Right renal pelvis (tissue), 4 donors: ENCODE data around the gene ATP13A1. TPM values are rescaled to one million over a fixed set of nuclear protein-coding genes. Genes with fewer than 3 reads are reported as not detected.
"Not testable (repeated sequence)": the region's sequence is repeated elsewhere in the genome, so short reads cannot be mapped to it uniquely, and the experiment has no call there.

Experiments used
- DNase-seq, 4 donors: peaks; one replicate each; pipeline ENCODE4 v3.0.0-alpha.2; 2013; ENCODE audit warnings: low read depth in 4 of 4, low spot score in 3 of 4, missing footprints in 1 of 4
- polyA plus RNA-seq, 4 donors: library from polyadenylated mRNA; unstranded; fragments of 120-200 nt; gene quantifications; one replicate each; pipeline ENCODE4 v1.2.1, GENCODE V29; 2013; ENCODE audit not compliant: insufficient read length in 4 of 4

ATP13A1 gene
- polyA plus RNA-seq, 4 donors = 41.0 to 59.1 (median 53.0) TPM

DNA sequence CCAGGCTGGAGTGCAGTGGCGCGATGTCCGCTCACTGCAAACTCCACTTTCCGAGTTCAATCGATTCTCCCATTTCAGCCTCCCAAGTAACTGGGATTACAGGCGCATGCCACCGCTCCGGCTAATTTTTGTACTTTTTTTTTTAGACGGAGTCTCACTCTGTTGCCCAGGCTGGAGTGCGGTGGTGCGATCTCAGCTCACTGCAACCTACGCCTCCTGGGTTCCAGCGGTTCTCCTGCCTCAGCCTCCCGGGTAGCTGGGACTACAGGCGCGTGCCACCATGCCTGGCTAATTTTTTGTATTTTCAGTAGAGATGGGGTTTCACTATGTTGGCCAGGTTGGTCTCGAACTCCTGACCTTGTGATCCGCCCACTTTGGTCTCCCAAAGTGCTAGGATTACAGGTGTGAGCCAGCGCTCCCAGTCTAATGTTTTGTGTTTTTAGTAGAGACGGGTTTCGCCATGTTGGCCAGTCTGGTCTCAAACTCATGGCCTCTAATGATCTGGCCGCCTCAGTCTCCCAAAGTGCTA lies 2.0 kb upstream of the ATP13A1 start:
- DNase-seq = not testable (repeated sequence)

DNA sequence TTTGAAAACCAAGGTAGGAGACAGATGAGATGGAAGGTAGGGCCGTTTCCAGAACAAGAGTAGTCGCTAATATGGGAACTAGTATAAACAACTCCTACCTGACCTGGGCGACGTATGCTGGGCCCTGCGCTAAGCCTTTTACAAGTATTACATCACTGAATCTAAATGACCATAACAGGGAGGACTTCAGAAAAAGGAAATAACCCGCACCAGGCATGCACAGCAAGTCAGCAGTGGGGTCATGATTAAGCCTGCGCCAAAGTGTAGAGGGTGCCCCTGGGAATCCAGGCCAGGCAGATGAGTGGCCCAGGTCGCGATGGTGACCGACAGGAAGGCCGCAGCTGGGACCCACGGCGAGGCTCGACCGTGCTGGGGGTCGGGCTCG lies 613 bp downstream of the ATP13A1 start:
- DNase-seq = no peak

DNA sequence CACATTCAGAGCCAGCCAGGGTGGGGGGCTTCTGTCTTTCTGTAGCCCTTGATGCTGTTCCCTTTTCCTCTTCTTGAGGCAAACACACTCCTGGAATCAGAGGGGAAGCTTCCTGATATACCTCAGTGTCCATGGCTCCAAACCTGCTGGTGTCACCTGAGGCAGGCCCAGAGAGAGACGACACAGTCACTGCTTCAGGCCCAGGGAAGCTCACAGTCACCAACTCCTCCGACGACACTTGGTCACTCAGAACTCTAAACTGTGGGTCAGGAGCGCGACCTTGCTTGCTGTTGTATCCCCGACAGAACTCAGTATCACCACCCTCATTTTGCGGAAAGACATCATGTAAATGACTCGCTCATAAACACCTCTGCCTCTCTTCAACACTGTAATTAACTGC lies 1.1 kb downstream of the ATP13A1 start:
- no peak for DNase-seq

GRCh38 chr19:19661675-19662251 lies 1.7 kb downstream of the ATP13A1 start:
- DNase-seq = no peak

DNA sequence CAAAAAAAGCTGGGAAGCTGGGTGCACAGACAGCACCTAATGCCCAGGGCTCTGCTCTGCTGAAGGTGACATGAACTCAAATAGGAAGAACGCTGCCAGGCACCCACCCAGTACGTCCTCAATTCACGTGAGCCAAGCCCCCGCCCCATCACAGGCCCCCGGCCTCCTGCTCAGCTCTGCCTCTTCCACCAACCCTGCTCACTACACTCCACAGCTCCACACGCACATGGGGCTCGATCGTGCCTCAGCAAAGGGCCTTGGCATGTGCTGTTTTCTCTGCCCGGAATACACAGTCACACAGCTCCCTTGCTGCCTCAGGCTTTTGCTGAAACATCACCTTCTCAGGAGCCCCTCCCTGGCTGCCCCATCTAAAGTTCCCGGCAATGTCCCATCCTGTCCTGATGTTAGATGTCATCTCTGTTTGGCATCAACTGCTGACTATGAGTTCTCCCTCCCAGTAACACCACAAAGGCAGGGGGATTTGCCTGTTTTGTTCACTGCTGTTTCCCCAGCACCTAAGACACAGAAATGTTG lies 2.3 kb downstream of the ATP13A1 start:
- DNase-seq = no peak

- DNase-seq = no peak
Measured at GRCh38 chr19:19659646-19660245, 3.7 kb downstream of the ATP13A1 start.

DNA sequence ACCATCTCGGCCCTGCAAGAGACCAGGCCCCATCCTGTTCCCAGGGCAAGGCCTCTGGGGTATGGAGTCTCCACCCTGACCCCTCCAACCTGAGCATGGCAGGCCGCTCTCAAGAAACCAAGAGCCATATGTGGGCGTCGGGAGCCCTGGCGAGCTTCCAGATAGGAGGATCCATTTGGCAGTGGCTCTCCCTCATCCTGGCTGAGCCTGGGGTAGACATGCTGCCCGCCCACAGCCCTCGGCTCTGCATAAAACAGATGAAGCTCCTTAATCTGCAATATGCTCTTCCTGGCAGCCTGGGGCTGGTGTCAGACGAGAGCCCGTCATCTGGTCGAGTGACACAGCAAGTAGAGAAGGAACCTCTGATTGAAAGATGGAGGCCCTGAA lies 6.1 kb downstream of the ATP13A1 start:
- no peak for DNase-seq

- no peak for DNase-seq
Measured at GRCh38 chr19:19656451-19657396, 6.8 kb downstream of the ATP13A1 start.

DNA sequence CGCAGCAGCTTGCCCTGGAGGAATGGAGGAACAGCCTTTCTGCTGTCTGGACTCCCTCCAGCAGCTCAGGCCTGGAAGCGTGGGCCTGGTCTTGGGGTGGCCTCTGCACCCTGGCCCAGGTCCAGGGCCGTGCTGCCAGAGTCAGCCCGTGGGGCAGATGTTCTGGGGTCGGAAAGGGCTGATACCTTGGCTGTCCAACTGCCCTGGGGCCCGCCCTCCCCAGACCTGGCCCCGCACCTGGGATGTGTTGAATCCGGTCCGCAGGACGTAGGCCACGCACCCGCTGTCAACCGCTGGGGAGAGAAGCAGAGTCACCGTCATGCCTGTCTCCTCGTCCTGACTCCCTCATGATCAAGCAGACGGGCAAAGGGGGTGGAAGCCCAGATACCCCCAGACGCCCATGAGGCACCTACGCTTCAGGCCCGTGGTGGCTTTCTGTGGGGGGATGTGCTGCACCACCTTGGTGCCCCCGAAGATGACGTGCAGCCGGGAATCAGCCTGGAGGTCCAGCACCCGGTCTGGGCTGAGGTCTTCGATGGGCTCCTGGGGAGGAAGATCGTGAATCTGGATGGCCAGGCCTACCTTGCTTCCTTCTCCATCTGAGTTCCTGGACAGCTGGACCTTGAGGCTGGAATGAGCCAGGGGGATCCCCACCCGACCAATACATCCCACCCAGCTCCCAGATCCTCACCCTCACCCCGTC lies 7.7 kb downstream of the ATP13A1 start:
- DNase-seq = no peak

GRCh38 chr19:19655051-19655594 lies 8.4 kb downstream of the ATP13A1 start:
- no peak for DNase-seq

DNA sequence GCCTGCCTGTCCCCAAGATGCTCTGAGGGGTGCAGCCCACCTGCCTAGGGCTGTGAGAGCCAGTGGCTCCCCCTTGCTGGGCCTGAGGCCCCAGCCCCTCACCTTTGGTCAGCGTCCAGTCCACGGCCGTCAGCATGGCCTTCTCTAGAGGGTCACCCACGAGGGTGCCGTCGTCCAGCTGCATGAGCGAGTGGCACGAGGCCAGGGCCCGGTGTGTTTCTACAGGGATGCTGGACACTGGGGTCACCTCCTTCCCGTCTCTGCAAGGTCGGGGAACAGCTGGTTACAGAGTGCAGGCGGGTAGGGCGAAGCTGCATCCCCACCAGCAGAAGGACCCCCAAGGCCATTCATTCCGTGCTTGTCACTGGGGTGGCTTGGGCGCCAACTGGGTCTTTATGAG lies 9.0 kb downstream of the ATP13A1 start:
- DNase-seq = no peak

GRCh38 chr19:19653597-19654147 lies 9.8 kb downstream of the ATP13A1 start:
- no peak for DNase-seq

DNA sequence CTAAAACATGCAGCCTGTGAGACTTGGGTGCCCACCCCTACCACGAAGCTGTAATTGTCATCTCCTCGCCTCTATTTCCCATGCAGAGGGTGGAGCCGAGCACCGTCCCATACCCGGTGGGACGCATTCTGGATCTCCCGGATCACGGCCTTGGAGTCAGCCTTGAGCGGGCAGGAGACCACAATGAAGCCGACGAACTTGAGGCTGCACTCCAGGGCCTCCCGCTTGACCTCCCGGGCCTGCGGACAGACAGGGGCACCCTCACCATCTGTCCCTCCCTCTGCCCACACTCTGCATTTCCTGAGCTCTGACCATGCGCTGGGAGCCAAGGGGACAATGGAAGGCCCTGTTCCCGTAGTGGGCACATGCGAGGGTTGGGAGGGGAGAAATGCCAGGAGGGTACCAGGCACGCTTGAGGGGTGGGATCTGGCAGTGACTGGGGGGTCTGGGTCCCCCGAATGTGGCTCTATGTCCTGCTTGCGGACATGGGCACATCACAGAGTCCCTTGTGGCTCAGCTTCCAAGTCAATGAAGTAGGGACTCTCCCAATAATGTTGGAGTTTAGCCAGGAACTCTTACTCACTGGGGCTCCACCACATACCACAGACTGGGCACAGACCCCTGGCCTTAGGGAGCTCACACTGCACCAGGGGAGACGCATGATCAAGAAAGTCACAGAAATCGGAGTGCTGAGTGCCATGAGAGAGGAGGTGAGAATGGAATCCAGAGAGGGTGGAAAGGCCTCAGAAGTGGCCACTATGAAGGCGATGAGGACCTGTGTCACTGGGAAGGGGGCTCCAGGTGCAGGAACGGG lies 10.8 kb downstream of the ATP13A1 start:
- no peak for DNase-seq

DNA sequence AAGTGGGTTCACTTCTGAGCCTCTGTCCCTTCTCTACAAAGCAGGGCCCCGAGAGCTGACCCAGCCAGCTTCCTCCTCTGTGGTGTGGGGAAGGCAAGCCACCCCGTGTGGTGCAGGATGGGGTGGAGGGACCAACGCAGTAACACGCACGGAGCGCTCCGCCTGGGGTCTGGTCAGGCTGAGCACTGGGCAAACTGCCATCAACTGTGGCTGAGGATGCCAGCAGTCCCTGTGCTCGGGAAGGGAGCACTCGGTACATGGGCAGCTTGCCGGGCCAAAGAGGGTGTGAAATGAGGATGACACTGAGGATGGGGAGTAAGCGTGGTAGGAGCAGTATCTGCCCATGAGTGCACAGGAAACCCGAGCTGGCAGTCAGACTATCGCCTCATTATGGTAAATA lies 12.4 kb downstream of the ATP13A1 start:
- DNase-seq = no peak

DNA sequence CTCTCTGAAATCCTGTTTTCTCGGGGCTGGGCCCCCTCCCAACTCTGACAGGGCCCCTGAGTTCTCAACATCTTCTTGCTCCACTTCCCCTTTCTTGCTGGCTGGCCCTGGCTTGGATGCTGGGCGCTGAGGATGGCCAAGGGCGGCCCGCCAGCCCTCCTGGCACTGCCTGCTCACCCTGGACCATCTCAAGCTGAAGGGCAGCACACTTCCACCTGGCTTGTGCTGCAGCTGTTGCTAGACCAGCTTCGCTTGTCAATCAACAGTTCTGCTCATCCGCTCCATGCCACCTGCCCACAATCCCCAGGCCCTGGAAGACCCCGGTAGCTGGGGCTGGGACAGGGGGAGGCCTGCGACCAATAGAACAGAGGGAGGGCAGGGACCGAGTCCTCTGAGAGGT lies 13.1 kb downstream of the ATP13A1 start:
- DNase-seq = no peak

GRCh38 chr19:19649580-19649995 lies 13.9 kb downstream of the ATP13A1 start:
- DNase-seq = no peak

- DNase-seq = no peak
Measured at GRCh38 chr19:19649155-19649554, 14.3 kb downstream of the ATP13A1 start.

DNA sequence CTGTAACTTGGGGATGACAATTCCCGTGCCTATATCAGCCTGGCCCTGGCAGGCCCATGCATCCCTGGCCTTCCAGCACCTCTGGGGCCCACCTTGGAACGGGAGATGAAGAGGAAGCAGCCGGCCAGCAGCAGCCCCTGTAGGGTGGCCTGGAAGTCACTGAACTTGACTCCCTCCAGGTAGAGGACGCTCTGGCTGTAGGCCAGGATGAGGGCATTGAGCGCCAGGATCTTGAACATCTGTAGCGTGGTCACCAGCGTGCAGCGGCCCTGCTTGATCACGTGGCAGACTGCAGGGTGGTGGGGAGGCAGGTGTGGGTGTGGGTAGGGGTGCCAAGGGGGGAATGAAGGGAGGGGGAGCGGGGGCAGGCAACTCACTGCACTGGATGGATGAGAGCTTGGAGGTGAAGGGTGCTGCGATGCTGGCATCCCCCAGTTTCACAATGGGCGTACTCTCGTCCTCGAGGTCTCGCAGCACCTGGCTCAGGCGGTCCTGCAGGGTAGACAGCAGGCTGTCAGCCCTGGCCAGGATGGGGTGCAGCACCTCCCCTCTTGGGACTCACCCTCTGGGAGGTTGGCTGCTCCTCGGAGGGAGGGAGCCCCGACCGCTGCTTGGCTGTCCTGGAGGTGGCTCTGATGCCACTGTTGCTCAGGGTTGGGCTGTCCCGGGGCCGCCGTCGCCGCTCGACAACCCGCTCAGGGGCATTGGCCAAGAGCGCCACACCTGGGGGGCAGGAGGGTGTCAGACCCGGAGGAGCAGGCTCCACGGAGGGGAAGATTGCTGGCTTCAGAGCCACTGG lies 16.2 kb downstream of the ATP13A1 start:
- DNase-seq = no peak
